ENCODE data around the gene ATG5.
"Not testable (repeated sequence)": the region's sequence is repeated elsewhere in the genome, so short reads cannot be mapped to it uniquely, and the experiment has no call there.

The ATG5 gene

DNA sequence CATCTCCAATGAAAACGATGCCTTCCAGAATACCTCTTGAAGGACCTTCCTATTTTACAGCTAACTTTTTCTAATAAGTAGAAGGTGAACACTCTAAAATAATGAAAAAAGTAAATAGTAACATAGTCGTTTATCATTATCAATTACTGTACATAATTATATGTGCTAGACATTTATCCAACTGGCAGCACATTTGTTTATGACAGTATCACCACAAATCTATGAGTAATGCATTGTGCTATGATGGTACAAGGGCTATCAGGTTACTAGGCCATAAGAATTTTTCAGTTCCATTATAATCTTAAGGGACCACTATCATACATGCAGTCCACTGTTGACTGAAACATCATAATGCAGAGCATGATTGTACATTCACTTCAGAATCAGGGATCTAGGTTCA, 68.4 kb downstream of the ATG5 start:
- DNase-seq (ENCODE audit: low read depth in 2 of 2), result no peak

GRCh38 chr6:106256201-106256968, 69.2 kb downstream of the ATG5 start:
- no peak for DNase-seq (ENCODE audit: low read depth in 2 of 2)

- no peak for DNase-seq (ENCODE audit: low read depth in 2 of 2)
Measured at GRCh38 chr6:106255306-106255705, 70.3 kb downstream of the ATG5 start.

- no peak for DNase-seq (ENCODE audit: low read depth in 2 of 2)
Measured at GRCh38 chr6:106254636-106255035, 70.9 kb downstream of the ATG5 start.

GRCh38 chr6:106253731-106254130, 71.8 kb downstream of the ATG5 start:
- no peak for DNase-seq (ENCODE audit: low read depth in 2 of 2)

- no peak for DNase-seq (ENCODE audit: low read depth in 2 of 2)
Measured at GRCh38 chr6:106253172-106253571, 72.4 kb downstream of the ATG5 start.

- no peak for DNase-seq (ENCODE audit: low read depth in 2 of 2)
Measured at GRCh38 chr6:106252687-106253086, 72.9 kb downstream of the ATG5 start.

- DNase-seq (ENCODE audit: low read depth in 2 of 2), result not testable (repeated sequence)
Measured at GRCh38 chr6:106251531-106252255, 73.9 kb downstream of the ATG5 start.

DNA sequence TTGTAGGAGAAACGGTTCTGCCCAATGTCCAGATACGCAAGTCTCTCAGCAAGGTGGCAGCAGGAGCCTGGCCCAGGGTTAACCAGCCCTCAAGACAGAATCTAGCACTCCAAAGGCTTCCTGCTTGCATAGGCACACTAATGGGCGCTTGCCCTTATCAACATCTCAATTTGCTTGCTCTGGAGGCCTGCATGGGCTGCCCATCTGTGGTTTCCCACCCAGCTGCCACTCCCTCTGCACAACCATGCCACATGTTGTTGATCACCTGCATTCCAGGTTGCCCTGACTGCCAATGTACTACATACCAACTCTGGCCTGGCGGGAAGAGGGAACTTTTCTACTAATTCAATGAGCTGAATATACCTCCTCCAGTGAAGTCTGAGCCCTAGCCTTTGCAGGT, 74.6 kb downstream of the ATG5 start:
- DNase-seq (ENCODE audit: low read depth in 2 of 2), result no peak

GRCh38 chr6:106249658-106250057, 75.9 kb downstream of the ATG5 start:
- DNase-seq (ENCODE audit: low read depth in 2 of 2), result no peak

- no peak for DNase-seq (ENCODE audit: low read depth in 2 of 2)
Measured at GRCh38 chr6:106247733-106248132, 77.8 kb downstream of the ATG5 start.

GRCh38 chr6:106247293-106247692, 78.3 kb downstream of the ATG5 start:
- DNase-seq (ENCODE audit: low read depth in 2 of 2), result no peak

GRCh38 chr6:106244931-106245330, 80.6 kb downstream of the ATG5 start:
- no peak for DNase-seq (ENCODE audit: low read depth in 2 of 2)

GRCh38 chr6:106244521-106244920, 81.0 kb downstream of the ATG5 start:
- DNase-seq (ENCODE audit: low read depth in 2 of 2), result no peak

GRCh38 chr6:106243261-106243660, 82.3 kb downstream of the ATG5 start:
- no peak for DNase-seq (ENCODE audit: low read depth in 2 of 2)

DNA sequence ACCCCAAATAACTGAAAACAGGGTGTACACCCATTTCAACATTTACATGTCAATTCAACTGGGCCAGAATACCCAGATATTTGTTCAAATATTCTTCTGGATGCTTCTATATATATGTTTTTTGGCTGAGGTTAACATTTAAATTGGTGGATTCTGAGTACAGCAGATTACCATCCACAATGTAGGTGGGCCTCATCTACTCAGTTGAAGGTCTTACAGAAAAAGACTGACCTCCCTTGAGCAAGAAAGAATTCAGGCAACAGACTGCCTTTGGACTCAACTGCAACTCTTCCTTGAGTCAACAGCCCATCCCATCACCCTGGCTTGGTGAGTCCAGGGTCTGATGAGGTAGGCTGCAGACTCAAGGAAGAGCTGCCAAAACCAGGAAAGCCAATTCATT, 84.1 kb downstream of the ATG5 start:
- DNase-seq (ENCODE audit: low read depth in 2 of 2), result no peak

GRCh38 chr6:106237286-106237685, 88.3 kb downstream of the ATG5 start:
- no peak for DNase-seq (ENCODE audit: low read depth in 2 of 2)

DNA sequence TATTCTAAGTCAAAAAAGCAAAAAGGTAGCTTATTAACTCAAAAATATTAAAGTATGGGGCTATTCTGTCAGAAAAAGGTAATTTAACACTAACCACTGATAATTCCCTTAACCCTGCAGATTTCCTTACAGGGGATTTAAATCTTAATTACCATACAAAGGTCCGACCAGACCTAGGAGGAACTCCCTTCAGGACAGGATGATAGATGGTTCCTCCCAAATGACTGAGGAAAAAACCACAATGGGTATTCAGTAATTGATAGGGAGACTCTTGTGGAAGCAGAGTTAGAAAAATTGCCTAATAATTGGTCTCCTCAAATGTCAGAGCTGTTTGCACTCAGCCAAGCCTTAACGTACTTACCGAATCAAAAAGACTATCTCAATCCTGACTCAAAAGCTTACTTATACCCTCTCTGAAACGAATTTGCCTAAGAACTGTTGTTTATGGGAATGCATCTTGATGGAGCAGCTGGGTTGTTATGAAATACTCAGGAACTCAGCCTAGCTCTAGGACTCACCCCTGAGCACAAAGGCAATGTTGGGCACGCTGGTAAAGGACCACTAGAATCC, 95.6 kb downstream of the ATG5 start:
- DNase-seq (ENCODE audit: low read depth in 2 of 2), result not testable (repeated sequence)

DNA sequence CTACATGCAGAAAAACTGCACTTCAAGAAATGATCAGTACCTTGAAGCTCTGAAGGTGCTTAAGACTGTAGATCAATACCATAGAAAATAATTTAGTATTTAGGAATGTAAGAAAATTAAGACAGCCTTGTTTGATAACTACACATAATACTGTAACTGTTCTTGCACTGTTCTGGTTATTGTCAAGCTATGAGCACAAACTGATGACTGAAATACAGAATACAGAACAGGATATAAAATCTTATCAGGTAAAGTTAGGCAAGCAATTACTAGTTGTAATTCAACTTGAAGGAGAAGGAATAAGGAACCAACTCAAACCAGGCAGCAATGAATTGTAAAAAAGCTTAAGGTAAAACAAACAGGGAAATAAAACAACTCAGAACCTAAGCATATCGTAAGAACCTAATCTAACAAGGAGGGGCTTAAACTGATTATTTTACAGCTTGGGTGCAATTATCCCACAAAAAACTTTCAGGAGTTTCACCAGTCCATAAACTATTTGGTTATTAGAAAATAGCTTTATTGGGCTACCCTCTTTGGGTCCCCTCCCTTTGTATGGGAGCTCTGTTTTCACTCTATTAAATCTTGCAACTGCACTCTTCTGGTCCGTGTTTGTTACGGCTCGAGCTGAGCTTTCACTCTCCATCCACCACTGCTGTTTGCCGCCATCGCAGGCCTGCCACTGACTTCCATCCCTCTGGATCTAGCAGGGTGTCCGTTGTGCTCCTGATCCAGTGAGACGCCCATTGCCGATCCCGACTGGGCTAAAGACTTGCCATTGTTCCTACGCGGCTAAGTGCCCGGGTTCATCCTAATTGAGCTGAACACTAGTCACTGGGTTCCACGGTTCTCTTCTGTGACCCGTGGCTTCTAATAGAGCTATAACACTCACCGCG, 97.7 kb downstream of the ATG5 start:
- no peak for DNase-seq (ENCODE audit: low read depth in 2 of 2)

- DNase-seq (ENCODE audit: low read depth in 2 of 2), result no peak
Measured at GRCh38 chr6:106226676-106227075, 98.9 kb downstream of the ATG5 start.

DNA sequence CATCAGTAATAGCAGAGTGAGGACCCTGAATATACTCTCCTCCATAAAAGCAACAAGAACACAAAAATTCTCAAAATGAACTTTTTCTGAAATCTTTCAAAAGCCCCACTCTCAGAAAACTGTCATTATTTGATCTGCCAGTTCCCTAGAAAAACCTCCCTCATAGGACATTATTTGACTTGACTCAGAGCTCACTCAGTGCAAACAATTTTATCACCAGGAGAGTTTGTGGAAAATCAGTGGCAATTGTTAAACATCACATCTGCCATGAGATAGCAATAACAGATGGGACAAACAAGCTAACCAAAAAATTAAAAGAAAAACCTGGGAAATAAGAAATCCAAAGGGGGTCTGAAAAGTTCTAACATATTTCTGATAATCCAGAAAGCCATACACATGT, 100.0 kb downstream of the ATG5 start:
- DNase-seq (ENCODE audit: low read depth in 2 of 2), result no peak
